Measurements from ENCODE around the gene NAPSA. TPM values are rescaled to one million over a fixed set of nuclear protein-coding genes. Genes with fewer than 3 reads are reported as not detected.
"Not testable (repeated sequence)": the region's sequence is repeated elsewhere in the genome, so short reads cannot be mapped to it uniquely, and the experiment has no call there.

Gene NAPSA
- total RNA-seq, 1 donor = 0.27 TPM

DNA sequence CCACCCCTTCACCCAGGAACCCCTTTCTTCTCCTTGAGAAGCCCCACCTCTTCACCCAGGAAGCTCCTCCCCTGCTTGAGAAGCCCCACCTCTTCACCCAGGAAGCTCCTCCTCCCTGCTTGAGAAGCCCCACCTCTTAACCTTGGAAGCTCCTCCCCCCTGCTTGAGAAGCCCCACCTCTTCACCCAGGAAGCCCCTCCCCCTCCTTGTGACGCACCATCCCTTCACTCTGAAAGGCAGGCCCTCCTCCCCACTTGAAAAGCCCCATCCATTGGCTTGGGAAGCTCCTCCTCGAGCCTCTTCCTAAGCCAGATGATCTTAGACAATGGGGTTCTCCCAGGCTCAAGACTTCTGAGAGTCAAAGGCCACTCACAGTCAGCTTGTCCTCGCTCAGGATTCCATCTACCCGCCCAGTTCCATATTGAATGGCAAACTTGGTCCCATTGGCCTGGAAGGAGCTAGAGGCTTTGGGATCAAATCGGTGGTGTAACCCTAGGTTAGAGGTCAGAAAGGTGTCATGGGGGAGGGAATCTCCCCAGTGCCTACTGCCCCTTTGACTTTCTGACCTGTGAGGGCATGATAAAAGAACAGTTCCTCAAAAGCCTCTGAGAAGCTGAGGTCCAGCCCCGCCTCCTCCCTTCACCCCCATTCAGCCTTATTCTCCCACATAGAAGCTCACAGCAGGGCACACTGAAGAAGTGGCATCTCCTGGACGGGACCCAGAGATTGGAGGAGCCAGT, 4.0 kb downstream of the NAPSA start:
- no peak for DNase-seq (ENCODE audit: low read depth in 2 of 3, low spot score in 2 of 3)

DNA sequence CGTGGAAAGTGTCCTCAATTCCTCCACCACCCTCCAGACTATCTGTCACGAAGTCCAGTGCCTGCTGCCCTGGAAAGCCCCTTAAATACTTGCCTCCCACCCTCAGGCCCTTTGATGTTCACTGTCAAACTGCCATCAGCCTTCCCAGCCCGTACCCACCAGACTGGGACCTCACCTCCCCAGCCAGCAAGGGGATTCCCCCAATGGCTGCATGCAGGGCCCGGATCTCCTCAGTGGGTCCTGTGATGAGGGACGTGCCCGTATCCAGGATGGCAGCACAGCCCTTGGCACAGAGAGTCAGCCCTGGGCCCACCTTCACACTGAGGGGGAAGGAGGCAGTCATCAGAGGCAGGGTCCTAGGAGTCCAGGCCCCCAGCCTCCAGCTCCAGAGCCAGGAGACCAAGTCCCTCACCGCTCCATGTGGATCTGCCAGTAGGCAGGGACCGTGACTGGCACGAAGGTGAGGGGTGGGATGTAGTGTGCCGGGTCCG, 6.1 kb downstream of the NAPSA start:
- DNase-seq (ENCODE audit: low read depth in 2 of 3, low spot score in 2 of 3) = no peak

DNA sequence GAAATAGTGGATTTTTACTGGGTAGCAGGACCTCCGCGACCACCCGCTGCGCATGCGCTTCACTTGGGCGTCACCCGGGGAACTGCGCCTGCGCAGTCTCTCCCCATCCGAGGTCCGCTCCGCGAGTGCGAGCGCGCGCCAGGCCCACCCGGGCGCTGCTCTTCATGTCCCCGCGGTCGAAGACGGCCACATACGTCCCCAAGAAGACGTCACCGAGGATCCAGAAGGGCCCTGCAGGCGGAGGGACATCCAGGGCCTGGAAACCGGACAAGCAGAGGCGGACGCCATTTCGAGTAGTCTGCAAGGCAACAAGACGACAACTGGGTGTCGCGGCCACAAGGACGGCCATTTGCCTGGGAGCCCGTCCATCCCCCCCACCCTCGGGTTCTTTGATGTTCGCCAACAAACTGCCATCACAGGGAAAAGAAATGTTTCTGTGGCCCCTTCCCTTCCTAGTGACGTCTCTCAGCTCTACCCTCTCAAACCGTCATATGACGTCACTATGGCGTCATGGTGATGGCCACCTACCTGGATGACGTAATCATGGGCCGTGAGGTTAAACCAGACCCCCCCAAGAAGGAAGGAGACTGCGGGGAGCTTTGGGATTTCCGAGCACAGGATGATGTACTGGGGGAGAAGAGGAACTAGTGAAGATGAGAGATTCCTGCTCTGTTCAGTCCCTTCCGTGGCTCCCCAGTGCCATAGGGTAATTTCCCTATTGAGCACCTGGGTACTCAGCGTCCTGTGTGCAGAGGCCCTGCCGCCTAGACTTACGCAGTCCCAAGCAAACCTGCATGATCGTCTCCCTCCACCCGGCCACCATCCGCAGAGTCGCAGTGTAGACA, 6.7 kb downstream of the NAPSA start:
- DNase-seq (ENCODE audit: low read depth in 2 of 3, low spot score in 2 of 3) = peak; percentile 76 to 88 (median 81)

DNA sequence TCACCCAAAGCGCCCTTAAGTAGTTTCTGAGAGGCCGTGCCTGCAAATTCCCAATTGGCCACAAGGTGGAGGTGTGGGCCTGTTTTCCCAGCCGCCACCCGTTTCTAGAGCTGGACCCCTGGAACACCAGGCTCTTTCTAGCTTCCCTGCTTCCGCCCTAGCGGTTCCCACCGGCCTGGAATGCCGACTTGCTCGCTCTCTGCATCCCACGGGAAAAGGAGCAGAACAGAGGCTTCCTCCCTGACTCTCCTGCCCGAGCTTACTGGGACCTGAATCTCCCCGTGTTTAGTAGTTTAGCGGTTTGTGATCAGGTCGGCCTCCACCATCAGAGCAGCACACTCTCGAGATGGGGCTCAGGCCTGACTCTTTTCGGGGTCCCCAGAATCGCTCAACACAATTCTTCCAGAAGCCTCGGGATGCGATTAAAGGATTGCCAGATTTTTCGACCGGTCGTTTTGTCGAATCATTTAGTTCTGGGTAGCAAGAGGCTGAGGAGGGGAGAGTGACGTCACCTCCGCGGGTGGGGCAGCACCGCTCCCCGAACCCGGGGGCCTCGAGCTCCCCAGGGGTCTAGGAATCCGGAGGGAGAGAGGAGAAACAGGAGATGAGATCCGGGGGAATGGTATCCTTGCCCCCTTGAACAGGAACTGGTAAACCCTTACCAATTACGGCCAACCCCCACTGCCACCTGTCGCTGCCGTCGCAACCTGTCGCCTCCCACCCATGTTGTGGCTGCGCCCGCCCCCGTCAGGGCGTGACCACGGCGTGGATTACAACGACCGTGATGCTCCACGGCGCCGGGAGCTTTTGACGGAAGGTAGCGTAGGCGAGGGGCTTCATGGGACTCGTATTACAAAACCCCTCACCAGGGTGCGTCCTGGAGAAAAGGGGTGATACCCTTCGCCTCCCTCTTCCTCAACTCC, 8.0 kb downstream of the NAPSA start:
- DNase-seq (ENCODE audit: low read depth in 2 of 3, low spot score in 2 of 3) = peak; percentile 76 to 94 (median 84)

DNA sequence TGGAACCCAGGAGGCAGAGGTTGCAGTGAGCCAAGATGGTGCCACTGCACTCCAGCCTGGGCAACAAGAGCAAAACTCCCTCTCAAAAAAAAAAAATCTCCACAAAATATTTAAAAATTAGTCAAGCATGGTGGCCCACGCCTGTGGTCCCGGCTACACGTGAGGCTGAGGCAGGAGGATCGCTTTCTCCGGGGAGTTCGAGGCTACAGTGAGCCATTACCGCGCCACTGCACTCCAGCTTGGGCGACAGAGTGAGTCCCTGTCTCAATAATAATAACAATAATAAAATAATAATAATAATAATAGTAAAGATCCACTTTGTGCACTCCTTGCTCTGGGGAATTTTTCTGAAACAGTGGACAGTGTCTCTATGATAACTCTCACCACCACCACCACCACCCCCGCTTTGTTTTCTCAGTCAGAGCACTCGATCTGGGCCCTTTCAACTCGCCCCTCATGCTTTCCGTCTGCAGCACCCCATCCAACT, 8.7 kb downstream of the NAPSA start:
- DNase-seq (ENCODE audit: low read depth in 2 of 3, low spot score in 2 of 3) = no peak

DNA sequence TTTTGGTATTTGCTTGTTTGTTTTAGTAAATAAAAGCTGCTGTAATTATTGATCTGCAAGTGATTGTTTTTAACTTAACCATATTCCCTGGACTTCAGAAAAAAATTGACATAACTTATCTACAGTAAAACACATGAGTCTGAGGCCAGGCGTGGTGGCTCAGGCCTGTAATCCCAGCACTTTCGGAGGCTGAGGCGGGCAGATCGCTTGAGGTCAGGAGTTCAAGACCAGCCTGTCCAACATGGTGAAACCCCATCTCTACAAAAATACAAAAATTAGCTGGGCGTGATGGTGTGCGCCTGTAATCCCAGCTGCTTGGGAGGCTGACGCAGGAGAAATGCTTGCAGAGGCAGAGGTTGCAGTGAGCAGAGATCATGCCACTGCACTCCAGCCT, 12.0 kb downstream of the NAPSA start:
- DNase-seq (ENCODE audit: low read depth in 2 of 3, low spot score in 2 of 3) = not testable (repeated sequence)

DNA sequence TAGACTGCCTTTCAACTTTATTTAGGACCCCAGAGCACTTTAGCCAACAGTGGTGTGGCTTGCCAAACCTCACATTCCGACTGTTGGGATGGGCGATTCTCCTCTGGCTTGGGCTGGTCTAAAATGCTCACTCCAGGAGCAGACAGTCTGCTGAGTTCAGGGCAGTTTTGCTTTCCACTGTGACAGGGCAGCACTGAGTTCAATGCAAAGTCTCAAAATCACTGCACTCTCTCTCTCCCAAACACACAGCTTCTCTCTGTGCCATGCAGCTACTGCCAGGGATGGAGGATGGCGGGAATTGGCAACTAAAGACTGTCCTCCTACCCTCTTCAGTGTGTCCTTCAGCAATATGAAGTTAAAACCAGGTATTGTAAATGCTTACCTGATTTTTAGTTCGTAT, 13.2 kb downstream of the NAPSA start:
- no peak for DNase-seq (ENCODE audit: low read depth in 2 of 3, low spot score in 2 of 3)

DNA sequence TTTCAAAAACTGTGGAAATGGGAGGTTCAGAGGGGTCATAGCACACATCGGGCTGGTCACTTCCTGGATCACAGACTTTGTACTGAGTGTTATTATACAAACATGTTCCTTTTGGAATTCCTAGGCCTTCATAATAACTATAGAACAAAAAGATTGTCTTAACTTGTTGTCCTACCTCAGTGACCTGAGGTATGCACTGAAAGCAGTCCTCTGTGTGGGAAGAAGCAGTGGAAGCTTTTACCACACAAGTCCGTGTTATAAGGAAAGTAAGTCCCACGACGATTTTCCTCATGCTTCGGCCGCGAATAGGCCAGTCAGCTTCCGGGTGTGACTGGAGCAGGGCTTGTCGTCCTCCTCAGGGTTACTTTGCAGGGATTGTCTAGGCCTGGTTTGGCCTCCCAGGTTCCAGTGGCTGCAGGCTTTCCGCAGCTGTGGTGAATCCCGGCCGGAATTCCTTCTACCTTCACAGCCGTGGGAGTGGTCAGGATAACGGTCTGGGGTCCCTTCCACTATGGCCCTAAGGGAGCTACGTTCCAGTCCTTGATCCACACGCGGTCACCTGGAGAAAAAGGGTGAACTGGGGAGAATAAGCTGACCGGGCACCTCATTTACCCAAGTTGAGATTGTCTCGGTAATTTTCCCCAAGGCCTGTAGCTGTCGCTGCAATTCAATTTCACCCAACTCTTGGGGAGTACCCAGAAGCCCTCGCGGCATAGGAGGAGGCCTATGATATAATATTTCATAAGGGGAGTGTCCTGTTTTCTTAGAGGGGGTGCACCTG, 16.0 kb downstream of the NAPSA start:
- DNase-seq (ENCODE audit: low read depth in 2 of 3, low spot score in 2 of 3) = no peak

DNA sequence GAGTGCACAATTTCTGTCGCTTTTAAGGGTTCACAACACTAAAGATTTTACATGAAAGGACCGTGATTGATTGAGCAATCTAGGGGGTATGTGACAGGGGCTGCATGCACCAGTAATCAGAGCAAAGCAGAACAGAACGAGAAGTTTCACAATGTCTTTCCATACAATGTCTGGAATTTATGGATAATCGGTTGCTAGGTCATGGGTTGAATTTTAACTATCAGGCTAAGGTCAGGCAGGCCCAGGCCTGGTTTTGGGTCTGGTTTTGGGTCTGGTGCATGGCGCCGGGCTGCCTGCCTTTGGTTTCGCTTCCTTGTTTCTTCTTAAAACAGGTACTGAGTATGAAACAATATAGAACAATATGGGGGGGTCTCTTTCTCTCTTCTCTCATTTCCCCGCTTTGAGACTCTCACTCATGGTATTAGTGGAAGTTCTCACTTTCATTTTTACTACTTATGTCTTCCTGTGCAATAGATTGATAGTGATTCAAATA, 18.3 kb downstream of the NAPSA start:
- DNase-seq (ENCODE audit: low read depth in 2 of 3, low spot score in 2 of 3) = not testable (repeated sequence)

DNA sequence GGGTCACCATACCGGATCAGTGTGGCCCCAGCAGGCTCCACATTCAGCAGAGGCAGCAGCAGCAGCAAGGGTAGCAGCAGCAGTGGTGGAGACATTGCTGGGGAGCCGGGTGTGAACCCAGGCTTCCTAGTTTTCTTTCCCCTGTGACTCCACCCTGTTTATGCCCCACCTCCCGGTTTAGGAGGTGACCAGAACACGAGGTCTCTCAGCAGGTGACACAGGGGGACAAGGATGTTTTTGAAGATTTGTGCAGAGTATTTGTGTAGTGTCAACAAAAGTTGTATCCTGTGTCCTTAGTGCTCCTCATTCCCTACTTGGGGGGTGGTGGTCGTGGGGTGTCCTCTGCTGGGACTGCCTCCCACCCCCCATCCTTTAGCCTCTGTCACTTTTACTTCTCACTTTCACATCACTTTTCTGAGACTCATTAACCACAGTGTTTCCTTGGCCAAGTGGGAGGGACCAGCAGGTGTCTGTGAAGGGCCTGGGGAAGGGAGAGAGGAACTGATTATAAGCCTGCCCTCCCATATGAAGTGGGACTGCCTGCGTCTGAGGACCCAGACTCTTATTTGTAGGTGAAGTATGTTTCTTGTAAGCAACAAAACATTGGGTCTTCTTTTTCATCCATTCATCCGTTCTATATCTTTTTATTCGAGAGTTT, 20.6 kb downstream of the NAPSA start:
- DNase-seq (ENCODE audit: low read depth in 2 of 3, low spot score in 2 of 3) = no peak

DNA sequence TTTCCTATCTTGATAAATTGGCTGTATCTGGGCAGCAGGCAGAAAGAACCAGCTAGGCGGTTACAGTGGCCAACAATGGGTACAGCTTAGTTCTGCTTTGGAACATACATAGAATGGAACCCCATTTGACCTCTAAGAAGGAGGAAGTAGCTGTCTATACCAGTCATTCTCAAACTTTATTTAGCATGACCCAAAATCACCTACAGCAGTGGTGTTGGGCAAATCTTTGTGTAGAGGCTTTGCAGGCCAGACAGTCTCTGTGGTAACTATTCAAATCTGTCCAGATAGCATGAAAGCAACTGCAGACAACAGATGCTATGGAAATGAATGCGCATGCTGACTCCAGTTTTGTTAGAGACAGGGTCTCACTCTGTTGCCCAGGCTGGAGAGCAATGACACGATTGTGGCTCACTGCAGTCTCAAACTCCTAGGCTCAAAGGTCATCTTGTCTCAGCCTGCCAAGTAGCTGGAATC, 24.3 kb downstream of the NAPSA start:
- DNase-seq (ENCODE audit: low read depth in 2 of 3, low spot score in 2 of 3) = no peak

DNA sequence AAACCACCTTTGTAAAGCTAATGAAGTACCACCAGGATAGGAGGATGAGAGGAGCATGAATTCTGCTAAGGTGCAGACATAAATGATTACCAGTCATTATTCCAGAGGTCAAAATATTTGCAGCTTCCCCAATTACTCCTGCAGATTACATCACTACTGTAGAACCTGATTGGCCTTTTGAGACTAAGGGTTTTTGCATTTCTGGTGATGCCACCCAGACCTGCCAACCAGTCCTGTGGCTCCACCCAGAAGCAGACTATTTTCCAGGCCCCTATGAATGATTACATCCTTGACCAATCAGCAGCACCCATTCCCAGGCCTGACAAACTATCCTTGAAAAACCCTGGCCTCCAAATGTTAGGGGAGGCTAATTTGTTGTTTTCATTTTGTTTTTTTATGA, 25.1 kb downstream of the NAPSA start:
- no peak for DNase-seq (ENCODE audit: low read depth in 2 of 3, low spot score in 2 of 3)

DNA sequence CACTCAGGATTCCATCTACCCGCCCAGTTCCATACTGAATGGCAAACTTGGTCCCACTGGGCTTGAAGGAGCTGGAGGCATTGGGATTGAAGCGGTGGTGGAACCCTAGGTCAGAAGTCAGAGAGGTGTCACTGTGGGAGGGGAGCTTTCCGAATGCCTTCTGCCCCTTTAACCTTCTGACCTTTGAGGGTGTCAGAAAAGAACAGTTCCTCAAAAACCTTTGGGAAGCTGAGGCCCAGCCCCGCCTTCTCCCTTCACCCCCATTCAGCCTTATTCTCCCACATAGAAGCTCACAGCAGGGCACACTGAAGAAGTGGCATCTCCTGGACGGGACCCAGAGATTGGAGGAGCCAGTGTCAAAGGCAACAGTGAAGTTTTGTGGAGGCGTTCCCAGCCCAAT, 28.4 kb downstream of the NAPSA start:
- DNase-seq (ENCODE audit: low read depth in 2 of 3, low spot score in 2 of 3) = not testable (repeated sequence)

DNA sequence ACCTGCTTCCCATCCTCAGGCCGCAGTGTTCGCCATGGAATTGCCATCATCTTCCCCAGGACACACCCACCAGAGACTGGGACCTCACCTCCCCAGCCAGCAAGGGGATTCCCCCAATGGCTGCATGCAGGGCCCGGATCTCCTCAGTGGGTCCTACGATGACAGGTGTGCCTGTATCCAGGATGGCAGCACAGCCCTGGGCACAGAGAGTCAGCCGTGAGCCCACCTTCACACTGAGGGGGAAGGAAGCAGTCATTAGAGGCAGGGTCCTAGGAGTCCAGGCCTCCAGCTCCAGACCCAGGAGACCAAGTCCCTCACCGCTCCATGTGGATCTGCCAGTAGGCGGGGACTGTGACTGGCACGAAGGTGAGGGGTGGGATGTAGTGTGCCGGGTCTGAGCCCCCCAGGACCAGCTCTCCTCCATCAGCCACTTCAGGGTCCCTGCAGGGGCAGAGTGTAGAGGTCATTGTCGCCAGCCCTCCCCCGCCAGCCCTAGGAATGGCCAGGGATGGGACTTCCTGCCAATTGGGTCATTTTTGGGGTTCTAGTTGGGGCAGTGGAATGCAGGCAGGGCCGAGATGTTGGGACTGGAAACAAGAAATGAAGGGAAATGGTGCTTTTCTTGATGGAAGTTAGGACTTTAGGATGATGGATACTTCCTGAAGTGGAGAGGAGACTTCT, 30.6 kb downstream of the NAPSA start:
- DNase-seq (ENCODE audit: low read depth in 2 of 3, low spot score in 2 of 3) = no peak

DNA sequence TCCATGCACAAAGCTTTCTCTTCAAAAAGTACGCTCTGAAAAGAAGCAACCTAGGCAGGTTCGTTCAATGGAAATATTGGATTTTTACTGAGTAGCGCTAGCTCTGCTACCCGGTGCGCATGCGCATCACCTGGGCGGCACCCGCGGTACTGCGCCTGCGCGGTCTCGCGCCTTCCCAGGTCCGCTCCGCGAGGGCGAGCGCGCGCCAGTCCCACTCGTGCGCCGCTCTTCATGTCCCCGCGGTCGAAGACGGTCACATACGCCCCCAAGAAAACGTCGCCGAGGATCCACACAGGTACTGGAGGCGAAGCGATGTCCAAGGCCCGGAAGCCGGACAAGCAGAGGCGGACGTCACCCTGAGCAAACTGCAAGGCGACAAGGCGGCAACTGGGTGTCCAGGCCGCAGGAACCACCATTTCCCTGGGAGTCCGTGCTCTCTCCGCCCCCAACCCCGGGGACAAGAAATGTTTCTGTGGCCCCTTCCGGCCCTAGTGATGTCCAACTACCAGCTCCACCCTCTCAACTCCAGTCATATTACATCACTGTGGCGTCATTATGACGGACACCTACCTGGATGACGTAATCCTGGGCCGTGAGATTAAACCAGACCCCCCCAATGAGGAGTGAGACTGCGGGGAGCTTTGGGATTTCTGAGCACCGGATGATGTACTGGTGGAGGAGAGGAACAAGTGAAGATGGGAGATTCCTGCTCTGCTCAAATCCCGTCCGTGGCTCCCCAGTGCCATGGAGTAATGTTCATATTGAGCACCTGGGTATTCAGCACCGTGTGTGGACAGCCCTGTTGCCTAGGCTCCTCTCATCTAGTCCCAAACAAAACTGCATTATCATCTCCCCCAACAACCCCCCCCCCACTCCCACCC, 31.5 kb downstream of the NAPSA start:
- DNase-seq (ENCODE audit: low read depth in 2 of 3, low spot score in 2 of 3) = peak in 1 of 3 donors; percentile 89

DNA sequence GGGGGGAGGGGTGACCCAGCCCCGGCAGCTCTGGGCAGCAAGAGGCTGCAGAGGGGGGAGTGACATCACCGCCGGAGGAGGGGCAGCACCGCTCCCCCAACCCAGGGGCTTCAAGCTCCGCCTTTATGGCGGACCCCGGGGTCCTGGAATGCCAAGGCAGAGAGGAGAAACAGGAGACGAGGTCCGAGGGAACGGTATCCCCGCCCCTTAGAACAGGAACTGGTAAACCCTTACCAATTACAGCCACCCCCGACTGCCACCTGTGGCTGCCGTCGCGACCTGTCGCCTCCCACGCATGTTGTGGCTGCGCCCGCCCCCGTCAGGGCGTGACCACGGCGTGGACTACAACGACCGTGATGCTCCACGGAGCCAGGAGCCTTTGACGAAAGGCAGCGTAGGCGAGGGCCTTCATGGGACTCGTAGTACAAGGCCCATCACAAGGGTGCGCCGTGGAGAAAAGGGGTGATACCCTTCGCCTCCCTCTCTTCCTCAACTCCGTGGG, 32.2 kb downstream of the NAPSA start:
- peak in 2 of 3 donors; percentile 88 to 93 for DNase-seq (ENCODE audit: low read depth in 2 of 3, low spot score in 2 of 3)

All from hematopoietic multipotent progenitor cell (in vitro differentiated cells).